Brain pericyte (primary cell): Measurements from ENCODE around the gene HELT.

Experiments
- DNase-seq: peaks from one replicate; pipeline ENCODE4 v3.0.0-alpha.2; 2012; ENCODE audit warnings: low read depth, low spot score

The HELT gene

DNA sequence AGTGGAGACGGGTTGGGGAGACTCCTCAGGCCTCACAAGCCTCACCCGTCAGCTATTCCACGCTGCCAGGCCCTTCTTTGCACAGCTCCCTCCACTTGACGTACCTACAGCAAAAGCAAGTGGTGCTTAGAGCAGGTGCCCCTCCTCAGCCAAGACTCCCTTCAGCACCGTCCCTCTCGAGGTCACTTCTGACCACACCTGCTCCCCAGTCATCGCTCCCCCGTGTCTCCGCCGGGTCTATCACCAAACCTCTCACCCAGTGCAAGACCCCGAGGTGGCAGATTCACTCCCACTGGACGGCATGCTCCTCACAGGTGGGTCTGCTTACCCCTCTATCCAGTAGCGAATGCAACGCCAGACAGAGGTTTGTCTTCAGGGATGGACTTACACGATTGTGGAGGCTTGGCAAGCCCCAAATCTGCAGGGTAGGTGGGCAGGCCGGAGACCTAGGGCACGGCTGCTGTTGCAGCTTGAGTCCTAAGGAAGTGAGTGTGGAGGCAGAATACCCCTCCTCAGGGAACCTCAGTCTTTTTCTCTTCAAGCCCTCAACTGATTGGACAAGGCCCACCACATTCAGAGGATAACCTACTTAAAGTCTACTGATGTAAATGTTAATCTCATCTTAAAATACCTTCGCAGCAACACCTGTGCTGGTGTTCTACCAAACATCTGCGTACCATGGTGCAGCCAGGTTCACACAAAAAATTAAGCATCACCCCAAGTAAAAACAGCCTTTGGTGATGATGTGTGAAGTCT, 14.5 kb upstream of the HELT start:
- DNase-seq, result no peak

DNA sequence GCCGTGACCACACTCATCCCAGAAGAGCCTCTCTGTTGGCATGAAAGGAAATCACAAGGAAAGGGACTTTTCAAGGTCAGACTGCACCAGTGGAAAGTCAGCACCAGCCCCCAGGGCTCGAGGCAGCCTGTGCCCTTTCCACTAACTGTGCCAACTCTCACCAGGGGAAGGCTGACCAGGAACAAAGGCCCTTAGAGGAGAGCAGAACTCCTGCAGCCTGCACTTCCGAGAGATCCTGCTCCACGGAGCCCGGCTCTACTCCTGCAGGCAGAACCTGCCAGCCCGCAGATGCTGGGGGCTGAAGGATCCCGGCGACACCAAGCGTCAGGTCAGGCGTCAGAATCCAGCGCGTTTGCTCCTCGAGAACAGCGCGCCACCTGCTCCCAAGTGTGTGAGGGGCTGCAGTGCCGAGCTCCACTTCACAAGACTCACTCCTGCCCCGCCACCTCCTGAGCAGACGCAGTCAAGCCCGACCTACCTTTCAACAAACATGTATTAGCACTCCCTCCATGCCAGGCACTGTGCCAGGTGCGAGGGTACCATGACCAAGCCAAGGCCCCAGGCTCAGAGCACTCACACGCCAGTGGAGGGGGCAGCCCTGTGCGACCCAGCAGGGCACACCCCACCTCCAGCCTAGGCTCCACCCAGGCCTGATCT, 13.6 kb upstream of the HELT start:
- DNase-seq, result no peak

DNA sequence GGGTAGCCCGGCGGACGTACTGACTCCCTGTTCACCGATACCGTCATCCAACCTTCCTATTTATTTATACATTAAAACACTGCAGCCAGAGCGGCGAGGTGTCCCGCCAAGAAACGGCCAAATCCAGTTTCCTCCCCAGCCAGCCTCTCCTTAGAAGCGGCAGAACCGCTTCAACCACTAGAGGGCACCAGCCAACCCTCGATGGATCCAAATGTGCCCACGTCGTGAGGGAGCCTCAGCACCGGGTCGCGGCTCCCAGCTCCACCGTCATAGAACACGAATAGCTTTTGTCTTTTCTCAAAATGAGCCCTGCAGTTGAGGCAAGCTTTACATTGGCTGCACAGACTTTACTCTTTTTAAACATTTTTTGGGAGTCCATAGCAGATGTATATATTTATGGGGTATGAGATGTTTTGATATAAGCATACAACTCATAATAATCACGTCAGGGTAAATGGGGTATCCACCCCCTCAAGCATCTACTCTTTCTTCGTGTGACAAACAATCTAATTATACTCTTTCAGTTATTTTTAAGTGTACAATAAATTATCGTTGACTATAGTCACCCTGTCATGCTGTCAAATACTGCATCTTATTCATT, 13.0 kb upstream of the HELT start:
- DNase-seq, result no peak

DNA sequence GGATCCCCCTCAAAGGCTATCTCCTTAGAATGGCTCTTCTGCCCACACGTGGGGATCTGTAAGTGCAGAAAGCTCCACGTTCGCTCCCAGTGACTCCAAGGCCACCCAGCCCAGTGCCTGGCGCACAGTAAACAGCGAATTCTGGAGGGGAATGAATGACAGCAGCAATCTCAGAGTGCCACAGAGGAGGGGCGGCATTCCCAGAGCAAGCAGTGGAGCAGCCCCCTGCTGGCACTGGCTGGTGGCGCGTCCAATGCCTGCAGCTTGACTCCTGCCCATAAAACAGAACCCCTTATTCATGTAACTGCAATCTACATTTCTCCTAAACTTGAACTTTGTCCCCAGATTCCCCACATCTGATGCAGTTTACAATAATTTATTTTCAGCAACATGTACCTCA, 6.9 kb upstream of the HELT start:
- no peak for DNase-seq

DNA sequence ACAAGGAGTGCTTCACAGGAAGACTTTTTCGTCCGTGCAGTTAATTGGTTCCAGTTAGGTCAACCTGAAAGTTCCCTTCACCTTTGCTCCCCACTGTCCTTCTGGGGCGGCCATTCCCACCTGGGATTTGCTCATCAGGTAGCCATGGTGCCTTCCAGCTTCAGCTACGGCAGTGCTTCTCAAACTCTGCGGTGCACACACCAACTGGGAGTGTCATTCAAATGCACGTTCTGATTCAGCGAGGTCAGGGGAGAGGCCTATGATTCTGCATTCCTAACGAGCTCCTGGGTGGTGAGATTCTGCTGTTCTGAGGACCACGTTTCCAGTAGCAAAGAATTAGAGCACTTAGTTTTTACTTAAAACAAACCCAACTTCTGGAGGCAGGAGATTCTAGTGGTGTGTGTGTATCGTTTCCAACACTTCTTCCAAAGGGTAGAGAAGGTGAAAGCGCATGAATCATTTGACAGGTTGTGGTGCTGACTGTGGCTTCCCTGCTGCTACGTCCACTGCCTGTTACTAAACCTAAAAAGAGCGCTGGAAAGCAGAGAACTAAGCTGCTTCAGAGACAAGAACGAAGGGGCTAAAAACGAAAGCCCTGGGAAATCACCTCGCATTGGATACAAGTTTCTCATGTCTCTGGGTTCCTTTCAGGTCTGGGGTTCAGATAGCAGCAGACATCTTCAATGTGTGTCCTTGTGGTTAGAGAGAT, 4.7 kb upstream of the HELT start:
- no peak for DNase-seq

DNA sequence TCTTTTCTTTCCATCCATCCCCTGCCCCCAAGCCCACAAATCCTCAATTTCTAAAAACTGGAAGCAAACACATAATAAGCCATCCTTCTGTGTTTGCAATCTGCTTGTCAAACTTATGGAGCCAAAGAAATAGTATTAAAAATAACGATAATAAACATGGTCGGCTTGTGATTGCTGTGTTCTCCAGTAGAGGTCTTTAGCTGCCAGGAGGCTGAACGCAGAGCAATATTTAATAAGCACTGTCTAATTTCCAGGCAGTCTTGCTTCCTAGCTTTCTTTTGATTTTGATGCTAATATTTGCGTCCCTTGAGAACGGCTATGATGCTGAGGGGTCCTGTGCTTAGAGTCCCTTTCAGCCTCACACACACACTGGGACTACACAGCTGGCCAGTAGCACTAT, 3.2 kb upstream of the HELT start:
- DNase-seq, result no peak

DNA sequence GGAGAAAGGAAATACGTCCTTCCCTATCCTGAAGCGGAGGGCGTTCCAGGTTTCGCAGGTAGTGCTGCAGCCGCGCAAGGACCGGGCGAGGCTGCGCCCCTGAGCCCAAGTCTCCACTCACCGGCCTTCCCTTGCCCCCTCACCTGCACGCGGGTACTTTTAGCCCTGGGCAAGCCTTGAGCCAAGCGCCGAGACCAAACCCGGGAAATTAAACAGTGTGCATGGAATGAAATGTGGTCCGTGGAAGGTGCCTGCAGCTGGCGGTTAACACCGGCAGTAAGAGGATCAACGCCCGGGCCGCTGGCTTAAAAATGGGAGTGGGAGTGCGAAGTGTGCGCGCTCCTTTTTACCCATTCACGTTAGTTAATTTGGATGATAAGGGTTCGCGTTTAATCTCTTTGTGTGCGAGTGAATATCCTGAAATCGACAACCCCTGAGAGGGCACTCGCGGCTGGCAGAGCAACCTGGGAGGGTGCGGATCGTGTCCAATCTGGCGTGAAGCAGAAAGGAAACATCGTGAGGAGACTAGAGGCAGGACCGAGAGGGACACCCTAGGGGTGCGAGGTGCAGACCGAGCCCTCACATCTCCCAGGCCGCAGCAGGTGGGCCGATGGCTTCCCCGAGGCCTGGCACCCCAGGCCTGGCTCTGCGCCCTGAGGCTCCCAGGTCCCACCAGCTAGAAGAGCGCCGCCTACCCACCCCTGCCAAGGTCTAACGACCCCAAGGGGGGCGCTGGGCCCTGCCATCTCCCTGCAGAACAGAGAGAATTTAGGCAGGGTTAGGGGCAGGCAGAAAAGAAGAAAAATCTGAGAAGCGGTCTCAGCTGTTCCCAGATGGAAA, 2.0 kb upstream of the HELT start:
- DNase-seq, result no peak

DNA sequence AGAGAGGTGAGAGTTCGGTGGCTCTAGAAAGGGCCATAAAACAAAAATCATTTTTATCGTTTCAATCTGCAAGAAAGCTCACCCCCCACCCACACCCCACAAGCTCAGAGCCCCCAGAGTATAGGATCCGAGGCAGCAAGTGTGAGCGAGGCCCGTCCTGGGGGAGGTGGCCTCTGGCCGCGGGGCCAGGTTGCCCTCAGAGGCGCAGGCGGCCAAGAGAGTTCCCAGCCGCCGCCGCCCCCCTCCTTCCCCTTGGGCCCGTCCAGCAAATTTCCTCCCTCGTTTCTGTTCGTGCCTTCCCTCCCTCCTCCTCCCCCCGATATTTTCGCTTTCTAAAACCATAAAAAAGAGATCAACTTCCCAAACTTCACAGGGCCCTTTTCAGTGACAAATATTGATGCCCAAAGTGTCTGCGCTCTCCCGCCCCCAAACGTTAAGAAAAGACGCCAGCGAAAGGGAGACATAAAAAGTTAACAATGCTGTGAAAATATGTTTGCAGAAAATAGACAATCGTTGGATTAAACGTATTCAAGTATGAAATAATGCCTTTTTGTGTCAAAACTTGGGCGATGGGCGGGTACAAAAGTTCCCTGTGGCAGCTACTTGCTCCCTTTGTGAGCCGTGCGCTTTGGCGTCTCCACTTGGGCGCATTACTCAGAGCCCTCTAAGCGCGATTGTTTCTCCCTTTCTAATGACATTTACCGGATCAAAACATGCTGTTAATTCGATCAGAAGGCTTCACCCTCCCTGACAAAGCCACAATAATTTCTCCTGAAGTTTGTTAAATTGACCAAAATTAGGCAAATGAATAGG, 1.1 kb upstream of the HELT start:
- DNase-seq, result no peak

DNA sequence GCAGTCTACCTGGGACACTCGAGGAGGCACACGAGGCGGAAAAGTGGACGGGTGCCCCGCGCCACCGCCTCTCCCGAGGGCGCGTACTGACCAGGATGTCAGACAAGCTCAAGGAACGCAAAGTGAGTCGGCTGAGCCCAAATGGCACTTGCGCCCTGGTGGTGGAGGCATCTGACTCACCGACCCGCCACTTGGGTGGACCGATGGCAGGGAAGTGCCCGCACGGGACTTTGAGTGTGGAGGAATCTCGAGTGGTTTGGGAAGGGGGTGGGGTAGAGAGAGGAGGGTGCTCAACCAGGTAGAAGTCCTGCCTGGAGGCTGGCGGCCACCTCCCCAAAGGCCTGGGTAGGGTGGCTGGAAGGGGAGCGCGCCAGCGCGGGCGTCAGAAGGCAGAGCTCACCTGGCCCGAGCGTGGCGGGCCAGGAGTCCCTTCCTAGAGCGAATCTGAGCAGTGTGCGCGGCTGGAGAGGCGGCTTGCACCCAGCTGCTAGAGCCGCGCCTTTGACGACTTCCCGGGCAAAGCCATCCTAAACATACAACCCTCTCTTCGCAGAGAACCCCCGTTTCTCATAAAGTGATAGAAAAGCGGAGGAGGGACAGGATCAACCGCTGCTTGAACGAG, 655 bp downstream of the HELT start:
- DNase-seq, result no peak

DNA sequence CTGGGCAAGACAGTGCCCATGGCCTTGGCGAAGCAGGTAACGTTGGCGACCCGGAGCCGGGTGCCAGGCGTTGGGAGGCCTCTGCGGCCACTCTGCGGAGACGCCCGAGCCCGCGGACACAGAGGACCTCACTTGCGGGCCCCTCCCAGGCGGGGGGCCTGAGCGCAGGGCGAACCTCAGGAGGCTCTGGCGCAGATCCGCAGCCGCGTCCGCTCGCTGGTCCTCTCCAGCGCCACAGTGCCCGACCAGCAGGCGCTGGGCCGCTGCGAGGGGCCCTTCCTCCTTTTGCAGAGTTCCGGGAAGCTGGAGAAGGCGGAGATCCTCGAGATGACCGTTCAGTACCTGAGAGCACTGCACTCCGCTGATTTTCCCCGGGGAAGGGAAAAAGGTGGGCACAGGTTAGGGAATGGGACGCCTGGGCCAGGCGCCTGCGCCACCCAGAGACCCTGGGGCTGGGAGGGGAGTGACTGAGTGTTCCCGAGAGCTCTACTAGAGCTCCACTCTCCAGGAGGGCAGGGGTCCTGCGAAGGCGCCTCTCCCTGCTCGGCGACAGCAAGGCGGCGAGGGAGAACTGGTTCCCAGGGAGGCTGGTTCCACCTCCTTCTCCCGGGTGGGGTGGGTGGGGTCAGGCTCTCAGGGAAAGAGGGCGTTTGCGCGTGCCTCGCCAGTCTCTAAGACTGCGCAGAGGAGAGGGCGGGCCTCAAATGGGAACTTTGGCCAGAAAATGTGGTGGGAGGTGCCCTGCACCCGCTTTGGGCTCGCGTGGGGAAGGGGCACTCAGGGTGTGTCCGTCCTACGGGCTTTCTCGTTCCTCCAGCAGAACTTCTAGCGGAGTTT, 1.4 kb downstream of the HELT start:
- no peak for DNase-seq

DNA sequence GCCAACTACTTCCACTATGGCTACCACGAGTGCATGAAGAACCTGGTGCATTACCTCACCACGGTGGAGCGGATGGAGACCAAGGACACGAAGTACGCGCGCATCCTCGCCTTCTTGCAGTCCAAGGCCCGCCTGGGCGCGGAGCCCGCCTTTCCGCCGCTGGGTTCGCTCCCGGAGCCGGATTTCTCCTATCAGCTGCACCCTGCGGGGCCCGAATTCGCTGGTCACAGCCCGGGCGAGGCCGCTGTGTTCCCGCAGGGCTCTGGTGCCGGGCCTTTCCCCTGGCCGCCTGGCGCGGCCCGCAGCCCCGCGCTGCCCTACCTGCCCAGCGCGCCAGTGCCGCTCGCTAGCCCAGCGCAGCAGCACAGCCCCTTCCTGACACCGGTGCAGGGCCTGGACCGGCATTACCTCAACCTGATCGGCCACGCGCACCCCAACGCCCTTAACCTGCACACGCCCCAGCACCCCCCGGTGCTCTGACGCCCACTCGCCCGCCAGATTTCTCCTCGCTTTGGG, 2.1 kb downstream of the HELT start:
- DNase-seq, result no peak

DNA sequence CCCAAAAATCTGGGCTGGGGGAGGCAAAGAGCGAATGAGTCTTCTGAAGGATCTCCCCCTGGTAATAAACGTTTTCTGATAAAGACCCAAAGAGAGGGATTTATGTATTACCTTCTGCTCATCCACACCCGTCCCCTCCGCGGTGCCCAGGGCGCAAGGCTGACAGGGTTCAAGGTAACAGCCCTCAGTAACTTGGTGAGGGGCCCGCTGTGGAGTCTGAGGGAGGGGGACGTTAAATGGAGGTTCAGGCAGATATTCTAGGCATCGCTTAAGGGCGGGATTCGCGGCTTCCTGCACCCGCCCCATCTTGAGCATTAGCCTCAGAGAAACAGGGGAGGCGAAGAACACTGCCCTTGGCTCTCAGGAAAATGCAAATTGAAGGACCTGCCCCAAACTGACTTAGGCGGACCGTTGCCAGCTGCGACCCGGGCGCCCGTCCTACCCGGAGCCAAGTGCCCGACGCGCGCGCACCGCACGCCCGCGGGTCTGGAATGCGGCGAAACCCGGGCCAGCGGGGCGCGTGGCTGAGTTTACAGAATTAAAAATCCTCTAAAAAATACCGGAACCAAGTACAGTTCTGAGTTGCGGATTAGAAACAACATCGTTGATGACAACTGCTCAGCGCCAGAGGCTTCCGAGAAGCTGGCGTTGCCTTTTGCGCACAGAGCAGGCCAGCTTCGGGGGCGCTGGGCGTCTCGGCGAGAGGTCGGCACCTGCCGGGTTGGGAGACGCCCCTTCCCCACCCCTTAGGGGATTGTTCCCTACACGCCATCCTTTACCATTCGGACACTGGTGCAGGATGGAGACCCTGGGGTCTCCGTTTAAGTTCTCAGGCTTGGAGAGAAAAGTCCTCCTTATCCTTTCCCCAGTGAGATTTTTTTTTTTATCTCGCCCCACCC, 2.8 kb downstream of the HELT start:
- DNase-seq, result no peak

DNA sequence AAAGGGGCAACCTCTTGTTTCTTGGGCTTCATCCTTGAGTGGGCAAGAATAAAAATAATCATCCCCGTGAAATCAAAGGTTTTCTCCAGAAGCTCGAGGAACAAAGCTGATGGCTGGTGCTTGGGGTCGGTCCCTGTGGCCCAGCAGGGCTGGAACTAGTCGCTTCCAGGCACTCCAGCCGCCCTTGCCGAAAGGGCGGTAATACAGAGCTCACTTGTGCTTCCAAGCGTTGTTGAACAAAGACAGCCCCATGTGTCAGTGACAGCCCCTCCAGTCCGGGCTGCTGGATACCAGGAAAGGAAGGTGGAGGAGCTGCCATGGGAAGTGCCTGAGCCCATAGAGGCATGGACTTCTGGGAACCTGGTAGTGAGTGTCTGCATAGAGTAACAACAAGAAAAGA, 5.2 kb downstream of the HELT start:
- DNase-seq, result no peak

DNA sequence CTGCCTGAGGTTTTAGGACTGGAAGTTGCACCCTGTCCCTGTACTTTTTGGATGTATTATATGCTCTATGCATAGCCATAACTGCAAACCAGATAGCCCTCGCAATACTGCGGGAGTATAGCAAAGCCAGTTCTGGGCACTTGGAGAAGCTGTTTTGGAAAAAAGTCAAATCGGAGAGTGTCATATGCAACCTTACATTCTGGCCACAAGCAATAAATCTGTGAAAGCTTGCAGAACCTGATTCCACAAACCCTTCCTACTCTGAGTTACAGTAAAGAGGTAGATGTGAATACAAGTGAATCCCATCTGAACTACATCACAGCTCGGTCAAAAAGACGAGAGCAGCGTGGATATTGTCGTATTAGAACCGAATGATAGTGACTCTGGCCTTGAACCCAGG, 10.3 kb downstream of the HELT start:
- DNase-seq, result no peak

DNA sequence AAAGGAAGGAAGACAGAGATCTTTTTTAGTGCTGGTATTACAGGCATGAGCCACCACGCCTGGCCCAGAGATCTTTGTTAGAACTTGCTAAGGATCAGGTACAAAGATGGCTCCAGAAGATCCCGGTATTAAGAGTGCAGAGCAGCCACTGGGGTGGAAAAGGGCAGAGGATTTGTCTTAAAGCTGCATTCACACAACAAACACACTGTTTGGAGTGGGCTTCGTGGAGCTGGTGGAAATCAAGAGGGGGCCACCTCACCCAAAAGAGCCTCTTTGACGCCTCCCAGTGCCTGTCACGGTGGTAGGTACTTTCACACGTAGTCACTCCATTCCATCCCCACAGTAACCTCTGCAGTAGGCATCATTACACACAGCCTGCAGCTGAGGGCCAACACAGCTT, 13.3 kb downstream of the HELT start:
- DNase-seq, result no peak

DNA sequence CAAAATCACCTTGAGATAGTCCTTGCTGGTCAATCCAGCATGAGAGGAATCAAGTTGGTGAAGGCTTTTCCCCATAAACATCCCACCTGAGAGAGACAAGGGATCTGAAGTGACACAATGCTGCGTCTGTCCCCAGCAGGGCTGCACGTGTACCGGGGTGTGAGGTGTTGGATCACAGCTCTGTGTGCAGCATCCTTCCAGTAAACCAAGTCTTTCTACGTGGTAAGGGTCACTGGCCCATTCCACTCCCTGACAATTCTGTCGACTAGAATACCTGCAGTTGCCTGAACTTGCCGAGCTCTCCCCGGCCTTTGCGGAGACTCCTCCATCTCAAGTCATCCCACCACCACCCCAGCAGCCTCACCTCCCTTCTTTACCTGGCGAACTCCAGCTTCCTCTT, 14.8 kb downstream of the HELT start:
- DNase-seq, result no peak

DNA sequence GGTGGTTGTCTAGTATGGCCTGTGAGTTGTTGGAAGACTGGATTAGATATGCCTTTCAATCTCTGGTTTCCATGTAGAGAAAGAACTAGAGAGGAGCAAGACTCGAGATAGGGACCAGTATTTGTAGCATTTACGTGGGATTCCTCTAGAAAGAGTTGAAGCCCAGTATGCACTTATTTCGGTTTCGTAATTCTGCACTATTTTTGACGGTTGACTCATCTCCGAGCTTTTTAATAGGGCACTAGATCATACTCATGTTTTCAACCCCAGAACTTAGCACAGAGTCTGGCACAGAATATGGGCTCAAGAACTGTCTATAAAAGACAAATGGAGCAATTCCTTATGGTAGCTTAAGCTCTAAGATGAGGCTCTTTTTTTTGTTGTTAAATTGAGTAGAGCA, 15.7 kb downstream of the HELT start:
- DNase-seq, result no peak

DNA sequence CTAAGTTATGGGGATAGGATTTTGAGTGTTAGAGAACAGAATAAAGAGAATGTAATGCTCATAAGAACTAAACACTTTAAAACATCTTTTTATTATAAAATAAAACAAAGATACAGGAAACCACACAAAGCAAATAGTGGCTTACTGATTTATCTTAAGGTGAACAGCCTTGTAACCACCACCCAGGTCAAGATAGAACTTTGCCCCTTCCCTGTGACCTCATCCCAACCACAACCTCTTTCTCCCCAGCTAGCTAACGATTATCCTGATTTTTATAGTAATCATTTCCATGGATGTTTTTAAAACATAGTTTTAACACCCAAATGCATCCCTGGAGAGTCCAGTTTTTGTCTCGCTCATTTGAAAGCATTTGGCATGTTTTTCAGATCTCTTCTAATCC, 17.0 kb downstream of the HELT start:
- no peak for DNase-seq
